AG04450 (cell line): Measurements from ENCODE around the gene TREX2. TPM values are rescaled to one million over a fixed set of nuclear protein-coding genes. Genes with fewer than 3 reads are reported as not detected.

Experiments
- CTCF ChIA-PET: fragments of 300-600, 350-600 bp; formaldehyde crosslinking; extraction: SDS; loops from one replicate; lab custom pipeline; 2022; ENCODE audit warnings: antibody characterized with exemption, inconsistent platforms; lab: Charles Lee
- POLR2A ChIA-PET: fragments of 350-600 bp; formaldehyde crosslinking; extraction: SDS; loops from one replicate; lab custom pipeline; 2021; ENCODE audit warnings: antibody characterized with exemption, inconsistent platforms; lab: Yijun Ruan, JAX
- DNase-seq: peaks from one replicate; pipeline ENCODE4 v3.0.0-alpha.2; 2011; ENCODE audit warnings: low read depth, low spot score
- H3K27ac ChIP-seq: one replicate; pipeline ENCODE4 v1.5.1; 2012; ENCODE audit warnings: low read depth, low read length, control low read depth
- H3K27me3 ChIP-seq: one replicate; pipeline ENCODE4 v1.6.0; 2012; ENCODE audit warnings: low read length; ENCODE audit not compliant: control insufficient read depth, insufficient read depth
- H3K4me3 ChIP-seq: 2 replicates; pipeline ENCODE4 v1.5.1; 2011; ENCODE audit warnings: mild to moderate bottlenecking, low read depth, low read length, control low read depth
- H3K9me3 ChIP-seq: 2 replicates; pipeline ENCODE4 v1.5.1; 2012; ENCODE audit warnings: low read length; ENCODE audit not compliant: control insufficient read depth, insufficient read depth
- CTCF ChIP-seq: IDR thresholded peaks from 2 replicates; pipeline ENCODE4 v1.5.1; 2011; ENCODE audit warnings: low read depth, low read length, control low read depth, inconsistent platforms
- polyA plus RNA-seq: library from polyadenylated mRNA; depleted of rRNA; stranded (reverse); fragments of >200 nt; gene quantifications from 2 replicates; pipeline ENCODE4 v1.2.3, GENCODE V29; 2011

Gene TREX2
- polyA plus RNA-seq, 1 experiment: not detected

DNA sequence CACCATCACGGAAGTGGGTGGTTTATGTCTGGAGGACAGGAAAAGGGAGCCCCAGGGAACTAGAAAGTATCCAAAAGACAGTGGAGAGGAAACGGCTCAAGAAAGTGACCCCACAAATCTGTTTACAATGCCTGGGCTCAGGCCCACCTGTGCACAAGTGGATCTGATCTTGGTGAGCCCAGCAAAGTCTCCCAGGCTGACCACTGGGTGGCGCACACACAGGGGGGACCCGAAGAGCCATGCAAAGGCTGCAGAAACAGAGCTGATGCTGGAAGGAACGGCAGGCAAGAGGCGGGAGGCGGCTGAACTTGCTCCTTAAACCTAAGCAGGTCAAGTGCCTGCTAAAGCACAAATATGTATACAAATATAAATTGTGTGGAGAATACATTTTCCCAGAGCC, 15.0 kb upstream of the TREX2 start:
- Histone ChIP-seq H3K9me3 (no peaks in the 10 kb centered on the region), H3K4me3 (no peak overlapping the region), H3K27me3 (no peaks in the 10 kb centered on the region), H3K27ac (no peak overlapping the region)
- TF ChIP-seq CTCF: peak; percentile 63
- CTCF ChIA-PET: interaction anchor here (0.6 to 2.2 kb wide), 13 partner anchors 10 to 503 kb away, joined by 3 to 45 read pairs (median 4); partner anchors contain the start of gene HAUS7
- POLR2A ChIA-PET: no interaction called here
- DNase-seq: no peak

DNA sequence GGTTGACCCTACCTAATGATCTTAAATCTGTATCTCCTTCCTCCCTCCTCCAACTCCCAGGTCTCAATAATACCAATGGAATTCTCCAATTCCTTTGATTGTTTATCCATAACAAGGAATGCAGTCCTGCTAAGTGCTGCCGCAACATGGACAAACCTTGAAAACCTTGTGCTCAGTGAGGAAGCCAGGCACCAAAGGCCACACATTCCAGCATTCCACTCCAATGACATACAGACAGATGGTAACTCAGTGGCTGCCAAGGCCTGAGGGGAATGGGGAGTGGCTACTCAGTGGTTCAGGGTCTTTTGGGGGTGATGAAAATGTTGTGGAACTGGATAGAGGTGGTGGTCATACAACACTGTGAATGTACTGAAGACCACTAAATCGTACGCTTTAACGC, 14.1 kb upstream of the TREX2 start:
- DNase-seq: peak; percentile 42
- H3K27me3 ChIP-seq: no peaks in the 10 kb centered on the region
- ChIA-PET CTCF (interaction anchor here (1.5 to 2.2 kb wide), 4 partner anchors 11 to 427 kb away, joined by 5 to 45 read pairs (median 10); partner anchors contain the start of gene HAUS7), POLR2A (no interaction called here)
- H3K27ac ChIP-seq: peak overlapping the region; percentile 47
- H3K4me3 ChIP-seq: no peak overlapping the region
- H3K9me3 ChIP-seq: no peaks in the 10 kb centered on the region
- TF ChIP-seq CTCF: no peak

- Histone ChIP-seq H3K27ac (no peak overlapping the region), H3K4me3 (no peak overlapping the region), H3K27me3 (no peaks in the 10 kb centered on the region), H3K9me3 (no peaks in the 10 kb centered on the region)
- POLR2A ChIA-PET: no interaction called here
- CTCF ChIA-PET: interaction anchor here (0.8 kb wide), 1 partner anchor 426 kb away, joined by 3 read pairs; no protein-coding TSS in a partner anchor
- DNase-seq: no peak
- TF ChIP-seq CTCF: no peak
Observed at GRCh38 chrX:153458476-153458875, 12.6 kb upstream of the TREX2 start.

DNA sequence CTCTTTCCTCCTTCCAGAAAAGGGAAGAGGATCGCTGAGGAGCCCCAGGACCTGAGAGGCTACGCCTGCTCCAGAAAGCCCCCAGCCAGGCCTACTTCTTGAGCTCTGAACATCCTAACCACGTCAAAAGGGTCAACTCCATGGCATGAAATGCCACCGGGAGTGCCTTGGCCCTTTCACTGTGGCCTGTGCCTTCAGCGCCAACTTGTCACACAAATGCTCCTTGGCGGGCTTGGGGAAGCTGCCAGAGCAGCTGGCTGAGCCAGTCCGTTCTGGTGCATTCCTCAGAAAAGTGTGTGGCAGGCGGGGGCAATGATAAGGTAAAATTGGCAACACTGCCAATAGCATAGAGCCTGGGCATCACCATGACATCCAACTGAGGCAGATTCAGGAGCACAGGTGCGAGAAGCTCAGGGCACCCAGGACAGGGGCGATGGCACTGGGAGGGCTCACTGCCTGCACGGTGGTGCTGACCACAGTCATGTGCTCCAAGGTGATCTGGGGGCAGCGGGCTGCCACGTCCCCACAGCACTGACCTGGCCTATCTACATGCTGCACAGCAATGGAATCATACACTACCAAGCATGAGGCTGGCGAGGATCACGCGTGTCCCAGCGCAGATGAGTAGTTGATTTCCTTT, 12.1 kb upstream of the TREX2 start:
- Histone ChIP-seq H3K4me3 (no peak overlapping the region), H3K27ac (no peak overlapping the region), H3K27me3 (no peaks in the 10 kb centered on the region), H3K9me3 (no peaks in the 10 kb centered on the region)
- ChIA-PET CTCF (interaction anchor here (0.8 kb wide), 1 partner anchor 425 kb away, joined by 3 read pairs; no protein-coding TSS in a partner anchor), POLR2A (no interaction called here)
- DNase-seq: no peak
- TF ChIP-seq CTCF: no peak

- POLR2A ChIA-PET: no interaction called here
- TF ChIP-seq CTCF: no peak
- Histone ChIP-seq H3K27ac (no peak overlapping the region), H3K4me3 (no peak overlapping the region), H3K27me3 (no peaks in the 10 kb centered on the region), H3K9me3 (no peaks in the 10 kb centered on the region)
- CTCF ChIA-PET: interaction anchor here (0.8 kb wide), 1 partner anchor 424 kb away, joined by 3 read pairs; no protein-coding TSS in a partner anchor
- no peak for DNase-seq
Observed at GRCh38 chrX:153457136-153457825, 11.4 kb upstream of the TREX2 start.
